Liver (tissue), 9 donors: ENCODE data around the gene CBY2. TPM values are rescaled to one million over a fixed set of nuclear protein-coding genes. Genes with fewer than 3 reads are reported as not detected.
"Not testable (repeated sequence)": the region's sequence is repeated elsewhere in the genome, so short reads cannot be mapped to it uniquely, and the experiment has no call there.

Source experiments
- DNase-seq: peaks from one replicate; pipeline ENCODE4 v3.0.0-alpha.2; 2017; ENCODE audit warnings: low spot score
- H3K27ac ChIP-seq, 2 donors: one replicate each; pipeline ENCODE4 v1.7.0; 2013; ENCODE audit warnings: inconsistent platforms in 2 of 2, low read length in 2 of 2, control low read depth in 1 of 2, low read depth in 1 of 2, mild to moderate bottlenecking in 1 of 2
- H3K27me3 ChIP-seq, 4 donors: one replicate each; pipeline versions ENCODE4 v1.6.1 to v1.7.0; 2013; ENCODE audit warnings: low read length in 3 of 4, inconsistent platforms in 1 of 4, mild to moderate bottlenecking in 1 of 4, moderate library complexity in 1 of 4; ENCODE audit not compliant: control insufficient read depth in 4 of 4, insufficient read depth in 4 of 4
- H3K36me3 ChIP-seq, 4 donors: one replicate each; pipeline versions ENCODE4 v1.6.1 to v1.7.0; 2013; ENCODE audit warnings: low read length in 3 of 4, mild to moderate bottlenecking in 3 of 4, low read depth in 1 of 4, moderate library complexity in 1 of 4; ENCODE audit not compliant: control insufficient read depth in 4 of 4, insufficient read depth in 3 of 4
- H3K4me1 ChIP-seq, 4 donors: one replicate each; pipeline versions ENCODE4 v1.6.1 to v1.7.0; 2013; ENCODE audit warnings: low read length in 3 of 4, mild to moderate bottlenecking in 3 of 4, moderate library complexity in 1 of 4; ENCODE audit not compliant: control insufficient read depth in 4 of 4, insufficient read depth in 4 of 4
- H3K4me3 ChIP-seq, 3 donors: one replicate each; pipeline versions ENCODE4 v1.6.1 to v1.7.0; 2013; ENCODE audit warnings: low read length in 3 of 3, control low read depth in 1 of 3, low read depth in 1 of 3, mild to moderate bottlenecking in 1 of 3
- H3K9ac ChIP-seq, 2 donors: one replicate each; pipeline ENCODE4 v1.7.0; 2013; ENCODE audit warnings: low read length in 2 of 2, mild to moderate bottlenecking in 2 of 2, moderate library complexity in 2 of 2, control low read depth in 1 of 2, low read depth in 1 of 2
- H3K9me3 ChIP-seq, 4 donors: one replicate each; pipeline versions ENCODE4 v1.6.1 to v1.7.0; 2013; ENCODE audit warnings: low read length in 3 of 4; ENCODE audit not compliant: control insufficient read depth in 4 of 4
- ATF3 ChIP-seq: IDR thresholded peaks from 2 replicates; pipeline ENCODE4 v1.6.1; 2016; ENCODE audit warnings: antibody characterized with exemption
- CTCF ChIP-seq: fragments of 150-350 bp; IDR thresholded peaks from 2 replicates; pipeline ENCODE4 v1.5.1; 2017; ENCODE audit warnings: improper control_type of control experiment, low read depth, low read length; ENCODE audit not compliant: missing input control
- EGR1 ChIP-seq, 2 donors: IDR thresholded peaks; 2 replicates each; pipeline ENCODE4 v1.6.1; 2016 to 2018; ENCODE audit warnings: antibody characterized with exemption in 2 of 2, low read depth in 2 of 2
- FOXA1 ChIP-seq: IDR thresholded peaks from 2 replicates; pipeline ENCODE4 v1.6.1; 2016; ENCODE audit warnings: antibody characterized with exemption
- FOXA2 ChIP-seq: IDR thresholded peaks from 2 replicates; pipeline ENCODE4 v1.6.1; 2016; ENCODE audit warnings: antibody characterized with exemption
- GABPA ChIP-seq, 2 donors: IDR thresholded peaks in 1 of 2; conservative IDR thresholded peaks in 1 of 2; 2 replicates each; pipeline ENCODE4 v1.6.1; 2016; ENCODE audit warnings: antibody characterized with exemption in 2 of 2, mild to moderate bottlenecking in 1 of 2, moderate library complexity in 1 of 2
- HNF4A ChIP-seq, 2 donors: conservative IDR thresholded peaks; 2 replicates each; pipeline ENCODE4 v1.6.1; 2016; ENCODE audit warnings: antibody characterized with exemption in 2 of 2, mild to moderate bottlenecking in 2 of 2
- HNF4G ChIP-seq: IDR thresholded peaks from 2 replicates; pipeline ENCODE4 v1.6.1; 2016; ENCODE audit warnings: antibody characterized with exemption
- JUND ChIP-seq, 2 donors: IDR thresholded peaks; 2 replicates each; pipeline ENCODE4 v1.6.1; 2016; ENCODE audit warnings: antibody characterized with exemption in 2 of 2
- MAX ChIP-seq: IDR thresholded peaks from 2 replicates; pipeline ENCODE4 v1.6.1; 2016; ENCODE audit warnings: antibody characterized with exemption
- NR2F2 ChIP-seq: IDR thresholded peaks from 2 replicates; pipeline ENCODE4 v1.6.1; 2016; ENCODE audit warnings: antibody characterized with exemption
- RAD21 ChIP-seq, 2 donors: IDR thresholded peaks; 2 replicates each; pipeline ENCODE4 v1.6.1; 2016; ENCODE audit warnings: antibody characterized with exemption in 2 of 2, mild to moderate bottlenecking in 2 of 2
- REST ChIP-seq: IDR thresholded peaks from 2 replicates; pipeline ENCODE4 v1.6.1; 2016; ENCODE audit warnings: antibody characterized with exemption, mild to moderate bottlenecking
- RXRA ChIP-seq, 2 donors: IDR thresholded peaks; 2 replicates each; pipeline ENCODE4 v1.6.1; 2017 to 2018; ENCODE audit warnings: antibody characterized with exemption in 2 of 2, mild to moderate bottlenecking in 1 of 2
- SP1 ChIP-seq: IDR thresholded peaks from 2 replicates; pipeline ENCODE4 v1.6.1; 2018; ENCODE audit warnings: antibody characterized with exemption, mild to moderate bottlenecking
- TAF1 ChIP-seq: conservative IDR thresholded peaks from 2 replicates; pipeline ENCODE4 v1.6.1; 2016; ENCODE audit warnings: antibody characterized with exemption, mild to moderate bottlenecking
- YY1 ChIP-seq: IDR thresholded peaks from 2 replicates; pipeline ENCODE4 v1.6.1; 2016; ENCODE audit warnings: antibody characterized with exemption, mild to moderate bottlenecking
- ZBTB33 ChIP-seq: IDR thresholded peaks from 2 replicates; pipeline ENCODE4 v1.6.1; 2016; ENCODE audit warnings: antibody characterized with exemption
- WGBS: extraction: QIAGEN DNeasy Blood & Tissue Kit; methylation state at CpG from one replicate; pipeline ENCODE4 v1.1.7; 2013; 5-methylcytosine and 5-hydroxymethylcytosine counted together
- polyA plus RNA-seq, 2 donors: library from polyadenylated mRNA; stranded (reverse) in 1 of 2; unstranded in 1 of 2; fragments of 200-250 nt in 1 of 2; fragments of >200 nt in 1 of 2; fragmentation: Nextera tagmentation in 1 of 2; extraction: Ambion mirVana in 1 of 2; gene quantifications; one replicate each; pipeline versions ENCODE4 v1.2.1 to v1.2.3, GENCODE V29; 2013 to 2015
- total RNA-seq, 2 donors: library from RNA; depleted of rRNA; stranded (reverse); fragments of >200 nt; gene quantifications; one replicate each; pipeline ENCODE4 v1.2.3, GENCODE V29; 2014
- donor health status: healthy.
- donor health status: healthy.
- donor health status: healthy.
- donor health status: healthy.
- donor health status: healthy.

CBY2 gene
- total and polyA plus RNA-seq, 4 donors: not detected

GRCh38 chr13:45752510-45752909, 50.4 kb downstream of the CBY2 start:
- Histone ChIP-seq H3K27ac (no peak overlapping the region), H3K27me3 (no peaks in the 10 kb centered on the region), H3K4me1 (no peaks in the 10 kb centered on the region), H3K36me3 (no peaks in the 10 kb centered on the region), H3K4me3 (no peak overlapping the region), H3K9me3 (peaks cover 0 to 2% (median under 1%) of the 10 kb centered on the region in 4 donors), H3K9ac (no peak overlapping the region)
- WGBS: 73% methylated on average over 1 of the region's 1 CpG
- no peak for TF ChIP-seq RAD21 (IDR thresholded peaks at IDR 0.05)
- no peak for TF ChIP-seq SP1
- TF ChIP-seq ZBTB33: no peak
- TF ChIP-seq FOXA1: no peak
- no peak for TF ChIP-seq ATF3
- TF ChIP-seq CTCF: no peak
- TF ChIP-seq RXRA (IDR thresholded peaks at IDR 0.05): no peak
- TF ChIP-seq YY1: no peak
- no peak for TF ChIP-seq HNF4G
- TF ChIP-seq HNF4A (conservative IDR thresholded peaks at IDR 0.05): no peak
- no peak for TF ChIP-seq JUND (IDR thresholded peaks at IDR 0.05)
- no peak for TF ChIP-seq GABPA (IDR thresholded peaks at IDR 0.05 in 1 of 2, conservative IDR thresholded peaks at IDR 0.05 in 1 of 2)
- TF ChIP-seq TAF1: no peak
- TF ChIP-seq NR2F2: no peak
- TF ChIP-seq MAX: no peak
- TF ChIP-seq REST: no peak
- TF ChIP-seq EGR1 (IDR thresholded peaks at IDR 0.05; ENCODE audit: low read depth in 2 of 2): no peak
- TF ChIP-seq FOXA2: no peak
- no peak for DNase-seq

GRCh38 chr13:45756498-45756897, 54.4 kb downstream of the CBY2 start:
- not testable (repeated sequence) for H3K27ac ChIP-seq, H3K9ac ChIP-seq

GRCh38 chr13:45757589-45757988, 55.5 kb downstream of the CBY2 start:
- not testable (repeated sequence) for H3K4me1 ChIP-seq, H3K9ac ChIP-seq, H3K27me3 ChIP-seq, H3K36me3 ChIP-seq, DNase-seq, H3K27ac ChIP-seq, H3K4me3 ChIP-seq, H3K9me3 ChIP-seq
- WGBS: 74% methylated on average over 3 of the region's 3 CpGs

More at GRCh38 chr13:45756498-45756897, 54.4 kb downstream of the CBY2 start:
- DNase-seq, H3K4me3 ChIP-seq, H3K4me1 ChIP-seq, H3K36me3 ChIP-seq, H3K9me3 ChIP-seq, H3K27me3 ChIP-seq: not testable (repeated sequence)
- WGBS: 98% methylated on average over 1 of the region's 1 CpG
